PC-3 (cell line): ENCODE data around the gene CREM. TPM values are rescaled to one million over a fixed set of nuclear protein-coding genes. Genes with fewer than 3 reads are reported as not detected.

ENCODE experiments used
- ATAC-seq: fragments of 200-7000 bp; cut with Tn5 transposase; 2 replicates; pipeline ENCODE4 v1.9.1; 2020; ENCODE audit warnings: mild to moderate bottlenecking, moderate library complexity
- BruUV-seq: library from RNA; stranded (reverse); fragments of 400-500 nt; replicated peaks from 2 replicates; lab custom pipeline; 2021; lab: Mats Ljungman, UMichigan
- CTCF ChIA-PET: fragments of 300-600 bp; sonication (Branson Sonifier 250); formaldehyde crosslinking; loops from one replicate; lab custom pipeline; 2022; ENCODE audit warnings: antibody characterized with exemption; lab: Charles Lee
- POLR2A ChIA-PET: fragments of 300-600 bp; sonication (Branson Sonifier 250); formaldehyde crosslinking; loops from one replicate; lab custom pipeline; 2022; ENCODE audit warnings: antibody characterized with exemption; ENCODE audit not compliant: unreplicated experiment; lab: Charles Lee
- DNase-seq: peaks from one replicate; pipeline ENCODE4 v3.0.0-alpha.2; 2015
- H2AFZ ChIP-seq: fragments of 300-600 bp; sonication (generic); 2 replicates; pipeline ENCODE4 v1.6.0; 2016; ENCODE audit warnings: antibody characterized with exemption, low read length
- H3F3A ChIP-seq: fragments of 300-600 bp; sonication (generic); one replicate; pipeline ENCODE4 v1.6.0; 2017; ENCODE audit warnings: antibody characterized with exemption, low read length, control low read depth, mild to moderate bottlenecking; ENCODE audit not compliant: unreplicated experiment
- H3K27ac ChIP-seq: fragments of 300-600 bp; sonication (generic); 2 replicates; pipeline ENCODE4 v1.5.1; 2016; ENCODE audit warnings: mild to moderate bottlenecking, low read length
- H3K27me3 ChIP-seq: fragments of 300-600 bp; sonication (generic); 2 replicates; pipeline ENCODE4 v1.6.1; 2016; ENCODE audit warnings: low read length, mixed read lengths
- H3K36me3 ChIP-seq: fragments of 300-600 bp; sonication (generic); 2 replicates; pipeline ENCODE4 v1.6.1; 2016; ENCODE audit warnings: low read depth, mixed run types, low read length, mixed read lengths
- H3K4me1 ChIP-seq: fragments of 300-600 bp; sonication (generic); 2 replicates; pipeline ENCODE4 v1.5.1; 2016; ENCODE audit warnings: low read length; ENCODE audit not compliant: insufficient read depth
- H3K4me2 ChIP-seq: fragments of 300-600 bp; sonication (generic); 2 replicates; pipeline ENCODE4 v1.6.0; 2016; ENCODE audit warnings: low read length
- H3K4me3 ChIP-seq: fragments of 300-600 bp; sonication (generic); 2 replicates; pipeline ENCODE4 v1.5.1; 2016; ENCODE audit warnings: mild to moderate bottlenecking, low read length, mixed read lengths
- H3K79me2 ChIP-seq: fragments of 300-600 bp; sonication (generic); 2 replicates; pipeline ENCODE4 v1.6.1; 2017; ENCODE audit warnings: low read length, mixed read lengths
- H3K9ac ChIP-seq: fragments of 300-600 bp; sonication (generic); 2 replicates; pipeline ENCODE4 v1.6.0; 2016; ENCODE audit warnings: mild to moderate bottlenecking, low read length
- H3K9me2 ChIP-seq: fragments of 300-600 bp; sonication (generic); replicated peaks from 2 replicates; pipeline ENCODE4 v1.6.1; 2016; ENCODE audit warnings: mixed run types, low read length, mixed read lengths
- H3K9me3 ChIP-seq: fragments of 300-600 bp; sonication (generic); 2 replicates; pipeline ENCODE4 v1.6.1; 2016; ENCODE audit warnings: low read length, mixed read lengths
- H4K20me1 ChIP-seq: fragments of 300-600 bp; sonication (generic); 2 replicates; pipeline ENCODE4 v1.6.1; 2016; ENCODE audit warnings: low read length, mixed read lengths
- EZH2 ChIP-seq: fragments of 300-600 bp; sonication (generic); IDR thresholded peaks from one replicate; pipeline ENCODE4 v1.6.1; 2017; ENCODE audit warnings: antibody characterized with exemption, mild to moderate bottlenecking, low read length; ENCODE audit not compliant: unreplicated experiment
- EZH2phosphoT487 ChIP-seq: fragments of 300-600 bp; sonication (generic); IDR thresholded peaks from 2 replicates; pipeline ENCODE4 v1.6.1; 2018; ENCODE audit warnings: mild to moderate bottlenecking, antibody characterized with exemption, low read length, borderline replicate concordance
- intact Hi-C: fragments of 100-400 bp; cut with micrococcal nuclease; formaldehyde crosslinking; loops from 2 replicates; pipeline ENCODE4 v1.9.0; 2023
- total RNA-seq: library from RNA; depleted of rRNA; stranded (reverse); fragments of >200 nt; gene quantifications from 2 replicates; pipeline ENCODE4 v1.2.3, GENCODE V29; 2014
- TF ChIP-seq, protein P1 (sequence below): fragments of 300-600 bp; sonication (generic); conservative IDR thresholded peaks from 2 replicates; pipeline ENCODE4 v1.5.1; 2017; ENCODE audit warnings: antibody characterized with exemption, low read depth, mild to moderate bottlenecking, low read length

Gene CREM
- total RNA-seq, 1 experiment from 2014 or later, result 195 TPM

DNA sequence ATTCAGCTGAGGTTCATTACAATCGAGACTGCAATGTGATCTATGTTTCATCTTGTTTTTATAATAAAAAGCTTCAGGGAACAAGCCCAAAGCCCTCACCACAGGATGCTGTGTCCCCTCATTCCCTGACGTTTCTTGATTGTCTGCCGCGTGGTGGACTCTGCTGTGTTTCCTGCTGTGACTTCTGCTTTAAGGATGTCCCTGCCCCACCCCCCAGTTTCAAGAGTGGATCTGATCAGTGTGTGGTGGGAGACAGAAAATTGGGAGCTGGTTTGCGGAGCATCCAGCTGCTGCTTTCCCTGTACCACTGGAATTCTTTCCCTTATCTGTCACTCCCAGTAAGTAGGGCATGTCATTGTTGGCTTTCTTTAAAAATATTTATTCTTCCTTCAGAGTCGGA lies 86.2 kb downstream of the CREM start:
- no peak overlapping the region for H3K4me3 ChIP-seq
- ChIA-PET CTCF (no interaction called here), POLR2A (no interaction called here)
- H3K4me2 ChIP-seq, result no peak overlapping the region
- no peaks in the 10 kb centered on the region for H3K27me3 ChIP-seq
- BruUV-seq, result no TSS peak
- H2AFZ ChIP-seq, result no peak overlapping the region
- H3K79me2 ChIP-seq, result no peaks in the 10 kb centered on the region
- H3K36me3 ChIP-seq, result no peaks in the 10 kb centered on the region
- ATAC-seq, result no peak
- H4K20me1 ChIP-seq, result no peaks in the 10 kb centered on the region
- intact Hi-C loops, result no loop called here
- no peaks in the 10 kb centered on the region for H3K9me2 ChIP-seq
- no peak for DNase-seq
- no peaks in the 10 kb centered on the region for H3K9me3 ChIP-seq
- no peaks in the 10 kb centered on the region for H3K4me1 ChIP-seq
- no peak for TF ChIP-seq EZH2
- no peak for TF ChIP-seq EZH2phosphoT487
- TF ChIP-seq, protein P1, sequence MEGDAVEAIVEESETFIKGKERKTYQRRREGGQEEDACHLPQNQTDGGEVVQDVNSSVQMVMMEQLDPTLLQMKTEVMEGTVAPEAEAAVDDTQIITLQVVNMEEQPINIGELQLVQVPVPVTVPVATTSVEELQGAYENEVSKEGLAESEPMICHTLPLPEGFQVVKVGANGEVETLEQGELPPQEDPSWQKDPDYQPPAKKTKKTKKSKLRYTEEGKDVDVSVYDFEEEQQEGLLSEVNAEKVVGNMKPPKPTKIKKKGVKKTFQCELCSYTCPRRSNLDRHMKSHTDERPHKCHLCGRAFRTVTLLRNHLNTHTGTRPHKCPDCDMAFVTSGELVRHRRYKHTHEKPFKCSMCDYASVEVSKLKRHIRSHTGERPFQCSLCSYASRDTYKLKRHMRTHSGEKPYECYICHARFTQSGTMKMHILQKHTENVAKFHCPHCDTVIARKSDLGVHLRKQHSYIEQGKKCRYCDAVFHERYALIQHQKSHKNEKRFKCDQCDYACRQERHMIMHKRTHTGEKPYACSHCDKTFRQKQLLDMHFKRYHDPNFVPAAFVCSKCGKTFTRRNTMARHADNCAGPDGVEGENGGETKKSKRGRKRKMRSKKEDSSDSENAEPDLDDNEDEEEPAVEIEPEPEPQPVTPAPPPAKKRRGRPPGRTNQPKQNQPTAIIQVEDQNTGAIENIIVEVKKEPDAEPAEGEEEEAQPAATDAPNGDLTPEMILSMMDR, result no peak
- H3K9ac ChIP-seq, result no peak overlapping the region
- H3F3A ChIP-seq, result no peaks in the 10 kb centered on the region
- H3K27ac ChIP-seq, result no peak overlapping the region

DNA sequence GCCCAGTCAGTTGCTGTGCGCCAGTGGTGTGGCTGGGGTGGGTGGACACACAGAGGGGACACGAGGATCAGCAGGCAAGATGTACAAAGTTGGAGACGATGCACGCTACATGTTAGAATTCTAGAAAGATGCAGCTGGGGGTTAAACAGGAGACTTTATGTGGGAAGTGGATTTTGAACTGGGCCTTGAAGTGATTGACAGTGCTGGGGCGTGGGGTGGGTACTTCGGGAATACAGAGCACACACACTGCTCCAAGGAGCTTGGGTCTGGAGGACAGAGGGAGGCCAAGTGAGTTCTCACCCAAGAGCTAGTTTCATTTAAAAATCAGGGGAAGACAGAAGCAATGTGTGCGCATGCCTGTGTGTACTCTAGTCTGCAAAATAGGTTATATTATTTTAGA lies 87.1 kb downstream of the CREM start:
- H3K4me3 ChIP-seq, result no peak overlapping the region
- TF ChIP-seq, protein P1, result no peak
- no peak for TF ChIP-seq EZH2
- TF ChIP-seq EZH2phosphoT487, result no peak
- no peaks in the 10 kb centered on the region for H3K36me3 ChIP-seq
- H3K4me1 ChIP-seq, result no peaks in the 10 kb centered on the region
- POLR2A ChIA-PET, result no interaction called here
- no peaks in the 10 kb centered on the region for H3K9me2 ChIP-seq
- H3K79me2 ChIP-seq, result no peaks in the 10 kb centered on the region
- H3K27me3 ChIP-seq, result no peaks in the 10 kb centered on the region
- H3F3A ChIP-seq, result no peaks in the 10 kb centered on the region
- intact Hi-C loops, result no loop called here
- DNase-seq (no peak), ATAC-seq (no peak)
- H3K27ac ChIP-seq, result no peak overlapping the region
- no TSS peak for BruUV-seq
- no peaks in the 10 kb centered on the region for H3K9me3 ChIP-seq
- H4K20me1 ChIP-seq, result no peaks in the 10 kb centered on the region
- no peak overlapping the region for H3K4me2 ChIP-seq
- CTCF ChIA-PET, result interaction anchor here (0.6 to 1.2 kb wide), 2 partner anchors 87 to 1583 kb away, joined by 3 read pairs; partner anchors contain the start of gene CREM
- no peak overlapping the region for H2AFZ ChIP-seq
- H3K9ac ChIP-seq, result no peak overlapping the region

DNA sequence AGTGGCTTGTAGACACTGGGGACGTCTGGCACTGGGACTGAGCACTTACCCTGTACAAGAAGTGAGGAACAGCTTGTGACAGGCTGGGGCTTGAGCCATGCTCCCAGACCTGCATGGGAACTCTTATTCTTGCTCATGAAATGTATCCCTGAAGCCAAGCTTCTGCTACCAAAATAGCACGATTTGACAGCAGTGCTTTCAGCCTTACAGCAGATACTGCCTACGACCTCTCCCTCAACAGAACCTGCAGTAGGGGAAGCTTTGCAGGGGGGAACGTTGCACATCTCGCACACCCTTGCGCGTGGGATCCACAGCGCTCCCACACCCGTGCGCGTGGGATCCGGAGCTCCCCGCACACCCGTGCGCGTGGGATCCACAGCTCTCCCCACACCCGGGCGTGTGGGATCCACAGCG lies 88.0 kb downstream of the CREM start:
- ChIA-PET POLR2A (no interaction called here), CTCF (interaction anchor here (1.2 kb wide), 1 partner anchor 88 kb away, joined by 3 read pairs; the partner anchor contains the start of gene CREM)
- Histone ChIP-seq H3K27ac (no peak overlapping the region), H4K20me1 (no peaks in the 10 kb centered on the region), H3K9me2 (no peaks in the 10 kb centered on the region), H3K36me3 (no peaks in the 10 kb centered on the region), H3K4me1 (no peaks in the 10 kb centered on the region), H3K9me3 (no peaks in the 10 kb centered on the region), H3K9ac (no peak overlapping the region), H3K79me2 (no peaks in the 10 kb centered on the region), H3F3A (no peaks in the 10 kb centered on the region), H3K4me3 (no peak overlapping the region), H2AFZ (no peak overlapping the region), H3K27me3 (no peaks in the 10 kb centered on the region), H3K4me2 (no peak overlapping the region)
- BruUV-seq, result no TSS peak
- ATAC-seq (no peak), DNase-seq (no peak)
- TF ChIP-seq, protein P1, result no peak
- TF ChIP-seq EZH2 (no peak), EZH2phosphoT487 (no peak)
- intact Hi-C loops, result loop anchor here (5.0 kb wide), 2 partner anchors 207 to 547 kb away; no protein-coding TSS in a partner anchor
